HG03025 (cell line): ENCODE results near the gene FAM53A.

ENCODE experiments used
- ATAC-seq: cut with Tn5 transposase; IDR thresholded peaks from one replicate; pipeline ENCODE4 v1.9.1; 2021; ENCODE audit warnings: mild to moderate bottlenecking, moderate library complexity; ENCODE audit not compliant: unreplicated experiment, low FRiP score

Gene FAM53A

DNA sequence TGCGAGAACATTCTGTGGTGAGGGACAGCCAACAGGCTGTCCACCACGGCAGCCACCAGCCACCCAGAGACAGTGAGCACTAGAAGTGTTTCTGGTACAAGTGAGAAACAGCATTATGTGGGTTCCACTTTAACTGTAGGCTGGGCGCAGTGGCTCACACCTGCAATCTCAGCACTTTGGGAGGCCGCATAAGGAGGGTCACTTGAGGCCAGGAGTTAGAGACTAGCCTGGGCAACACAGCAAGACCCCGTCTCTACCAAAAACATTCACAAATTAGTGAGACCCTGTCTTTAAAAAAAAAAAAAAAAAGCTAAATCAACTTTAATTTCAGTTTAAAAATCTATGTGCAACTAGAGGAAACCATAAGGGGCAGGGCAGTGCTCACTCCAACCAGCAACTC lies 20.6 kb downstream of the FAM53A start:
- no peak for ATAC-seq

DNA sequence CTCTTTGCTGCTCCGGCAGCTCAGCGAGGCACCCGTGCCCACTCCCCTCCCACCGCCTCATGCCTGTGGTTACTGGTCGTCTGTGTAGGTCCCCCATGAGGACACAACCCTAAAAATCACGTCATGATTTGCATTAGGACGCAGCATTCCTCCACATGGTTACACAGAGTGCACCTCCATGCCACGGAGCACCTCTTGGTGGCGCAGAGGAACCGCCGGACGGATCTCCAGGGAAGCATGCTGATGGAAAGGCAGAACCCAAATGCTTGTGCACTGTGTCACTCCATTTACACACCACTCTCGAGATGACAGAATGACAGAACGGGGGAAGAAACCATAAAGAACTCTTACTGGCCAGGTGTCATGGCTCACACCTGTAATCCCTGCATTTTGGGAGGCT lies 22.4 kb downstream of the FAM53A start:
- ATAC-seq: no peak

DNA sequence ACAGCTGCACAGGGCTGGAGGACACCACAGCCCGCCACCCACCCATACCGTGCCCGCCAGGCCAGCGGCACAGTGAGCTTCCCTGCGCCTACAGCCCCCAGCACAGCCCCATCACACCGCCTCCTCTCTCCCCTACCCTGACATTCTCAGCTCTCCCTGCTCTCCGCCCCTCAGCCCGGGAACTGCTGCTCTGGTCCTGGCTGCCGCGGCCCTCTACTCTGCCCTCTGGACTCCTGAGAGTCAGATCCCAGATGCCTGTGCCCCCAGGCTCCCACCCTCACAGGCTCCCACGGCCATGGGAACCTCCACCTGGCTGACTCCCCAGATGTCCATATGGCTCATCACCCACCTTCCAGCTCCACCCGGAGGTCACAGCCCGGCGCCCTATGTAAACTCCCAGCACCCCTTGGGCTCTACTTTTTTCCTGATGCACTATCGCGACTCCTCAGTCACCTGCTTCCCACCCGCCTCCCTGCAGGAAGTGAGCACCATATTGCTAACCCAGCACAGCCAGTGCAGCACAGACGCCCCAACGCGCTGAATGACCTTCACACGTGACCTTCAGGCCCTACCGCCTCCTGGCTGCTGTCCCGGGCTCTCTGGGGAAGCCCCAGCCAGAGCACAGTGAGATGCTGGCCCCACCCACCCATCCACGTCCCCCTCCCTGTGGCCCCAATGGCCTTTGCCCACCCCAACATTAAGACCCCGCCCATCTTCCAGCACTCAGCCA lies 23.0 kb downstream of the FAM53A start:
- ATAC-seq: no peak

DNA sequence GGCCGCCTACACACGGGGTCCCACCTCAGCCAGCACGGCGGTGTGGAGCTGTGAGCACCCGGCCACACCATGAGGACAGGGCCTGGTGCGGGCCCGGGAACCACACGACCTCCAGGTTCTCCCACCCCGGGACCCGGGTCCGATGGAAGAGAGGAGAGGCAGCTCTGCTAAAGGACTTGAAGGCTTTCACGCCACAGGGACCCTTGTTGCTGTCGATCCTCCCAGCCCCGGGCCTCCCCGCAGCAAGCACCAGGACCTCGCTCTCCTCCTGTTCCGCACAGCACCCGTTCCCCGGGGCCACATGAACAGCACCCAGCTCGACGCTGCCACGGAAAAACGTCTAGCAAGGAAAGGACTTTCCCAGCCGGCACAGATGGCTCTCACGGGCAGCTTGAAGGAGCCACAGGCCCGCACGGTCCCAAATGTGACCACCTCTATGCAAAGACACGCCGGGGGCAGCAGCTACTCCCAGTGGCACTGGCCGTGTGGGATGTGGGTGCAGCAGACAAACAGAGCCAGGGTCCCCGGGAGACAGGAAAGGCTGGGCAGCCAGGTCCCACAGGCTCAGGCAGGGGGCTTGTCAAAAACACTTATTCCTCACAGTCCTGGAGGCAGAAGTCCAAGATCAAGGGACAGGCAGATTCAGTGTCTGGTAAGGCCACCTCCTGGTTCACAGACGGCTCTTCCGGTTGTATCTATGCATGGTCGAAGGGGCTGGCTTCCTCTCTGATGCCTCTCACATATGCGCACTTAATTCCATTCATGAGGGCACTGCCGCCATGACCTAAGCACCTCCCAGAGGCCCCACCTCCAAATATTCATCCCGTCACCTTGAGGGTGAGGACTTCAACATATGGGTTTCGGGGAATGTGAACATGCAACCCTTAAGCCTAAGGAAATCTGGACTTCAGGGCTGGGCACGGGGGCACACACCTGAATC lies 24.7 kb downstream of the FAM53A start:
- no peak for ATAC-seq

DNA sequence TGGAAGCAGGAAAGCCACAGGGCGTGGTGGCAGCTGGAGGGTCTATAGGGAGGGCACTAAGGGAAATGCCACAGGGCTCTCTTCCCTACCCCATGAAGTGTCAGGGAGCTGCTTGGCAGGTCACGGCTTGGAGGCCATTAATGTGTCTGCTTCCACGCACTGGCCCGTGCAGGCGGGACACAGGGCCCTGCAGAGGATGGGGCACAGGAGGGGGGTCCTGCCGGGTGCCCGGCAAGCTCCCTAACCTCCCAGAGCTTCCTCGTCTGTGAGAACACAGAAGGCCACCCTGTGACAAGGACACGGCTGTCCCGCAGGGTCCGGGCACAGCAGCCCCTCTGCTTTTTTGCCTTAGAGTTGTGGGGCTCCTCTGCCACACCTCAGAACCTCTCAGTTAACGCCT lies 25.5 kb downstream of the FAM53A start:
- no peak for ATAC-seq

DNA sequence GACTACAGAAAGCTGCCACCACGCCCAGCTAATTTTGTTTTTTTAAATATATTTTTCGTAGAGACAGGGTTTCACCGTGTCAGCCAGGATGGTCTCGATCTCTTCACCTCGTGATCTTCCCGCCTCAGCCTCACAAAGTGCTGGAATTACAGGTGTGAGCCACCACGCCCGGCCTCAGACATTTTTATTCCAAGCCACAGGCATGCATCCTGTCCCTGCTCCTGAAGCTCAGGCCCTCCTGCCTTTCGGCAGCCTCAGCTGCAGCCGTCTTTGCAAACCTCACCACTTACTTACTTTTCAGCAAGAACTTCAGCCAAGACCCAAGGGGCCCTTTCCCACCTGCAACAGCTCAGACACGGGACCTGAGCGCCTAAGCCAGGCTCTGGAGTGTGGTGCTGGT lies 26.0 kb downstream of the FAM53A start:
- ATAC-seq: no peak

DNA sequence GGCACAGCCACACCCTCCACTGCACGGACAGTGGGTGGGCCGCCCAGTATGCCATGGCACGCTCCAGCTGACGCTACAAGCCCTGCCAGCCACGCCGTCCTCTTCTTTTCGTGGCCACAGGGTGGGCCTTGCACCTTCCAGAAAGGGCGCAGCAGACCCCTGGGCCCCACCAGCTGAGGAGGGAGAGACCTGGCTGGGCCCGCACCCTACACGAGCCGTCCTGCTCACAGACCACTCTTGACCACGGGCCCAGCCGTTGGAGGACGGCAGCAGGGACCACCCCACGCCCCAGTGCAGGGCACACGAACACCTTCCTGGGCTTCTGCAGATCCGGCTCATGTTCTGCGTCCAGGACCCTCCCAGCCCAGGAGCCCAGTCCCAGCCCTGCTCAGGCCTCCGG lies 27.1 kb downstream of the FAM53A start:
- no peak for ATAC-seq

DNA sequence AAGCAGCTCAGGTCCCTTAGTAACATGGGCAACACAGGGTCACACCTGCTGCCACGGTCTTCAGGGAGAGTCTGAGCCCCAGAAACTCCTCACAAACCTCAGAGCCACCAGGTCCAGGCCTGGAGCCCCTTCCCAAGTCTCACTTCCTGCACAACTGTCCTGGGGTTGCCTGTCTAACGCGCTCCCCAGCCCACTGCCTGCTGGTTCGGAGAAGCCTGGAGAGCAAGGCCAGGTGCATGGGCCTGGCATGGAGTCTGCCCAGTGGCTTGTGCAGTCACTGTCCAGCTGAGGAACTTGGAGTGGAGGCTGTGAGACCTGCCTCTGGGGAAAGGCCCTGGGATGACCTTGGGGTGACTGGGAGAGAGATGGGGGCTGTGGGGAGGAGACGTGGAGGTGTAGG lies 28.0 kb downstream of the FAM53A start:
- ATAC-seq: no peak

DNA sequence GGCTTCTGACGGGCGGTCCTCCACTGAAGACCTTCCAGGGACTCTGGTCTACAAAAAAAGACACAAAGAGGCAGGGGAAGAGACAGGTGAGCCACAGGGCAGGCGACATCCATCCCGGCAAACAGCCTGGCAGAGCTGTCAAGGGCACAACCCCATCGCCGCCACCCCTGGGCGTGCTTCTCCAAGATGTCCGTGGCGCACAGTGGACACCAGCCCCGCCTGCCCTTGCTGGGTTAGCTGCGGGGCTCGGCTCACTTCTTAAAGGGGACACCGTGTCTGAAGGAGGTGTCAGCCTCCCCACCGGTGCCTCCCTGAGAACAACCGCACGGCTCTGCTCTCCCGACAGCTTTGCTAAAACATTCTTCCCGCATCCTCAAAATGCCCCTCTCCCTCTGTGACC lies 28.4 kb downstream of the FAM53A start:
- no peak for ATAC-seq

DNA sequence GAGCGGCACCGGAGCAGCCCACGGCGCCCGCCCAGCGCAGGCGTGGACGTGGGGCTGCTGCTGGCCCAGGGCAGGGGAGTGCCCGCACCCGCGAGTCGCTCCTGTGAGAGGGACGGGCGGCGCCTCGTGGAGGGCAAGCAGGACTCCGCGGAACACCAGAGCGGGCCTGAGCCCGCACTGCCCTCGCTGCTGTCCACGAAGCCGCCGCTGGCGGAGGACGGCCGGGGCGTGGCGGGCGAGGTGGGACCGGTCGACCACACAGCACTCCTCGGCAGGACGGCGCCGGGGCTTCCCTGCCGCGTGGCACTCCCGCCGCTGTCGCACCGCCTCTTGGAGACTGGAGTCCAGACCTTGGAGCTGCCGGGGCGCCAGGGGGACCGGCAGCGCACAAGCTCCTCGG lies 29.0 kb downstream of the FAM53A start:
- ATAC-seq: no peak

DNA sequence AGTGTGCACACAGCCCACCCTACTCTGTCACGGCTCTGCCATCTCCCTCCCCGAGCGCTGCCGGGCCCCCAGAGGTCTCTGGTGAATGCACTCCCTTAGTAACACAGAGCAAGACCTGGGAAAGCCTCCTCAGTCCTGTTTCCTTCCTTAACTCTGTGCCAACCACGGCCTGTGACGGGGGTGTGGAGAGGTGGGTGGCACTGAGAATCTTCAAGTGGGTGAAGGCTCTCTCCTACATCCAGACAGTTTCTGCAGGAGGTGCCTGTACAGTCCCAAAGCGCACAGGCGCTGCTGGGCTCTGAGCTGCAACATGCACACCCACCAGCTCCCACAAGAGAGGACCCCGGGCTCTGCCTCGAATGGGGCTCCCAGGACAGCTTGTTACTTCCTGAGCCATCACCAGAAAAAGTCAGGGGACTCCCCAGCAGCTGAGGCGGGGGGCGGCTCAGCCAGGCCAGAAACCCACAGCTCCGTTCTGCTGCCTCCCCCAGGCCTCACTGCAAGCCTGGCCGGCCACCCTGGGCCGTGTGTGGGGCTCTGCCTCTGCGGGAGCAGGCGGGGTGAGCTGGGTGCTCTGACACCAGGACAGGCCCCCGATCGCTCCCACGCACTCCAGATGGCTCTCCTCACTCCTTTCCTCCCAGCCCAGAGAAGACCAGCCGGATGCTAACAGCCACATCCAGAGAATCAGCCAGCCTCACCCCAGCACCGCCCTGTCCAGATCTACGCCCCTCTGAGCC lies 29.7 kb downstream of the FAM53A start:
- ATAC-seq: no peak

DNA sequence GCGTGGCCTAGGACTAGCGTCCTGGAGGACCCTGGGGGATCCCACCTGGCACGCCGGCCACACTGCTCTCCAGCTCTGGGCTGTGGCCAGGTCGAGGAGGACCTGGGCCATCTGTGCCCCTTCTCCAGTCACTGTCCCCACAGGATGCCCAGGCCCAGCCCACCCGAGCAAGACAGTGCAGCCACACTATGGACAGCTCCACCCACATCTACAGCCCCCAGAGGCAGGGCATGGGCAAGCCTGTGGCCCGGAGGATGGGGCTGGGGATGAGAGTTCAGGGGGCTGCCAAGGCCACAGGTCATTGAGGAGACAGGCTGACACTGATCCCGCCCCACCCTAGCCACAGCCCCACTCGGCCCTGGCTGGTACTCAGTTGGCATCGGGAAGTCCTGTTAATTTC lies 30.3 kb downstream of the FAM53A start:
- ATAC-seq: no peak

DNA sequence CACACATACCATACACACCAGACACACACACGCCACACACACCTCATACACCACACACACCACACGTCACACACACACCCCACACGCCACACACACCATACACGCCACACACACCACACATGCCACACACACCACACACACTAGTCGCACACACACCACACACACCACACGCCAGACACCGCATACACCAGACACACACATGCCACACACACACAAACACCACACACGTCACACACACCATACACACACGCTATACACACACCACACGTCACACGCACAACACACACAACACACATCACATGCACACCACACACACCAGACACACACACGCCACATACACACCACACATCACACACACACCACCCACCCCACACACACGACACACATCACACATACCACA lies 32.0 kb downstream of the FAM53A start:
- ATAC-seq: no peak

DNA sequence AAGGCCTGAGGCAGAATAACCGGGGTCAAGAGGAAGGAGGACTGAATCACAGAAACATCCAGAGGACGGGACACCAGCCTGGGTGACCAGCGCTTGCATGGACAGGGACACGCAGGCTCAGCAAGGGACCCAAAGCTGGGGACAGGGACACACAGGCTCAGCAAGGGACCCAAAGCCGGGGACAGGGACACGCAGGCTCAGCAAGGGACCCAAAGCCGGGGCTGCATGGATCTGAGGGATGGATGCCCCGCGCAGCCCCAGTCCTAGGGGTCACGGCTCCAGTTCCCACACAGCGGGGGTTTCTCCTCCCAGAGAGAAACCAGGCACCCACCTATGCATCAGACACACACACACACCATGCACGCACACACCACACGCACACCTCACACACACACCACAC lies 32.5 kb downstream of the FAM53A start:
- ATAC-seq: no peak

DNA sequence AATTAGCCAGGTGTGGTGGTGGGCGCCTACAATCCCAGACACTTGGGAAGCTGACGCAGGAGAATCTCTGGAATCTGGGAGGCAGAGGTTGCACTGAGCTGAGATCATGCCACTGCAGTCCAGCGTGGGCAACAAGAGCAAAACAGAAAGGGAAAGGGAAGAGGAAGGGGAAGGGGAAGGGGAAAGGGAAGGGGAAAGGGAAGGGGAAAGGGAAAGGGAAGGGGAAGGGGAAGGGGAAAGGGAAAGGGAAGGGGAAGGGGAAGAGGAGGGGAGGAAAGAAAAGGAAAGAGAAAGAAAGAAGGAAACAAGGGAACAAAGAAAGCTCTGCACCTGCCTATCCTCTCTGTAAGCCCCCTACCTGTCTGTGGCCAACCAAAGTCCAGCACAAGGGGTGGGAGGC lies 35.2 kb downstream of the FAM53A start:
- no peak for ATAC-seq

DNA sequence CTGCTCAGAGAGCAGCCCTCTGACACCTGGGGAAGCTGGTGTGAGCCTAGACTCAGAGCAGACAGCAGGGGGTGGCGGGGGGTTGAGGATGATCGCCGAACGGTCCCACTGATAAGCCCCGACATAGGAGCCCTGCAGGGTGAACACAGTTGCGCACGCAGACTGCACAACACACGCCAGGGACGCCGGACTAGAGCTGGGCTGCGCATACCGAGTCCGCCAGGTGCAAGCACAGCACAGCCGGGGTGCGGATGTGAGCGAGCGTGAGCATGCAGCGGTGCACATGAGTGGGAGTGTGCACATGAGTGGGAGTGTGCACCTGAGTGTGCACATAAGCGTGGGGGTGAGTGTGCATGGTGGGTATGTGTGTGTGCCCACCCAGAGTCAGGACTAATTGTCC lies 36.7 kb downstream of the FAM53A start:
- no peak for ATAC-seq

DNA sequence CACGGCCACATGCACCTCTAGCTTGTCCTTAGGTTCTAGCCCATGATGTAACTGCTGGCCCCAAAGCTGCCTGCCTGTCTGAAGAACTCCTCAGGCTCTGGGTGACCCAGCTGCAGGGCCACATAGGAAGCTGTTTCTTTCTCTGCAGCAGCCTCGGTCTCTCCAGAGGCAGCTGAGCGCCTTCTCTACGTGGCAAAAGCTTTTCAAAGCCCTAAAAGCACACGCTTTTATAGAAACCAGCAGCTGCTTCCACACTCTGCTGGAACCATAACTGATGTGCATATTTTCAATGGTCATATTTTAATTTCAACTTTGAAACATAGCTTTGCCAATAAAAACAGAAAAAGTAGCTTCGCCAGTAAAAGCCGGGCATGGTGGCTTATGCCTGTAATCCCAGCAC lies 37.4 kb downstream of the FAM53A start:
- ATAC-seq: no peak

DNA sequence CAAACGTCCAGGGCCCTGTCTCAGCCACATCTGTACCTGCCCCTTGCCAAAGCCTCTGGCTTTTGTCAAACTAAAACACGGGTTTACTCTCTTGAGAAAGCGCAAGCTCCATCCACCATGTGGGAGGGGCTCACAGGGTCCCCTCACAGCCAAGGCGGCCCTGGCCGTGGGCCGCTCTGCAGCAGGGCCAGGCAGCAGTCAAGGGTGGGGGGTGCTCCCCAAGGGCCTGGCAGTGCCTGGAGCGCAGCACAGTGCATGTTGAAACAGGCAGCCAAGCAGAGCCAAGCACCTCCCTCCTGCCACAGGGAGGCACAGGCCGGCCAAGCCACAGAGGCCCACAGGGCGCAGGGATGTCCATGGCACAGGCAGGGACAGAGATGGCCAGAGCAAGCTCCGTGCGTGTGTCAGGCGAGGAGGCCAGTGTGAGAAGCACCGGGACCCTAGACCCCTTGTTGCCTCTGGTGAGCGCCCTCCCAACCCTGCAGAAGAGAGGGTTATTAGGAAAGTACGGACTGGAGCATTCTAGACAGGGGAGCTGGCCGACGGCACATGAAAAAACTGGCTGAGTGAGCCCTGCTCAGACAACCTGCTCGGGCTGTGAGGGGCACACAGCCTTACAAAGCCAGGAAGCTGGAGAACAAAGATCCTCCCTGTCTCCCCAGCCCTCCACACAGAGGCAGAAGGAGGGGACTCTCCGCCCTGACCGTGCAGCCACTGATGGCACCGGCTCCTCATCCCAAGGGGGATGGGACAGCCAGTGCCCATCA lies 39.0 kb downstream of the FAM53A start:
- no peak for ATAC-seq

DNA sequence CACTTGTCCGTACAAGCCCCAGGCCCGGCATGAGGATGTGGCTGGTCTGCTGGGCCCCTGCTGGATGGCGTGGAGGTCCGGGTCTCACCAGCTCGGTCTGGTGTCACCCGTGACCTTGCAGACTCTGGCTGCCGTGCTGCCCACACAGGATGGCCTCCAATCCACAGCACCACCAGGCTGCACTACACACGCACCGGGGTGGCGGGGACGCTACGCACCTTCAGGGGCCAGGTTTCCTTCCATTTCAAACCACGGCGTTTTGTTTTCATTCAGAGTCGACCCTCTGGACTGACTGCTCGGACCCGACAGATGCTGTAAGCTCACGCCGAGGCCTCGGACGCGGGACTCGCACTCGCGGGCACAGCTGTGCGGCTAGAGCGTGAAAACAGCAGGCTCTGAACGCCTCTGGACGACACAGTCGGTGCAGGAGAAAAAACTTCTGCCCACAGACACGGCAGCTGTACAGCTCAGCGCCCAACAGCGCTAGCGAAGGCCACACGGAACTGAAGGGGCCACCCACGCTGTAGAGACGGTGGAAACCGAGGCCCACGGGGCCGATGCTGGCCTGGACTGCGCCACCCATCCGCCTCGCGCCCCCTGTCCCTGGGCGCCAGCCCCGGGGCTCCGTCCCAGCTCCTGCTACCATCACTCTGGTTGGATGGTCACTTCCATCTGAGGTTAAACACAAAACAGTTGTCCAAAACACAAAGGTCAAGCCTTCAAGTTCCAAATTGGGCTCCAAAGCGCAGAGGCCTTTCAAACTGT lies 40.0 kb downstream of the FAM53A start:
- no peak for ATAC-seq
